Ovary (tissue), 9 donors: ENCODE data around the gene NEBL. TPM values are rescaled to one million over a fixed set of nuclear protein-coding genes. Genes with fewer than 3 reads are reported as not detected.

Experiments used
- DNase-seq, 5 donors: peaks; one replicate each; pipeline ENCODE4 v3.0.0-alpha.2; 2019 to 2020
- H3K27ac ChIP-seq, 2 donors: fragments of 200-600 bp; one replicate each; pipeline versions ENCODE4 v1.5.1 to v1.8.0; 2019 to 2022
- H3K27me3 ChIP-seq: fragments of 200-600 bp; one replicate; pipeline ENCODE4 v1.8.0; 2022
- H3K36me3 ChIP-seq: fragments of 200-600 bp; sonication (generic); one replicate; pipeline ENCODE4 v1.5.1; 2019
- H3K4me1 ChIP-seq: one replicate; pipeline ENCODE4 v1.8.1; 2013; ENCODE audit warnings: mild to moderate bottlenecking, moderate library complexity; ENCODE audit not compliant: insufficient read depth
- H3K4me3 ChIP-seq: fragments of 200-600 bp; sonication (generic); one replicate; pipeline ENCODE4 v1.5.1; 2017
- H3K9me3 ChIP-seq, 2 donors: fragments of 200-600 bp in 1 of 2; sonication (generic) in 1 of 2; one replicate each; pipeline versions ENCODE4 v1.5.1 to v1.8.1; 2013 to 2019; ENCODE audit warnings: mild to moderate bottlenecking in 1 of 2, moderate library complexity in 1 of 2
- EP300 ChIP-seq: sonication (generic); formaldehyde crosslinking; IDR thresholded peaks from one replicate; pipeline ENCODE4 v1.6.1; 2017; ENCODE audit warnings: antibody characterized with exemption
- POLR2A ChIP-seq: fragments of 450-650 bp; IDR thresholded peaks from one replicate; pipeline ENCODE4 v1.6.1; 2017; ENCODE audit warnings: antibody characterized with exemption, mild to moderate bottlenecking, moderate library complexity
- WGBS, 3 donors: extraction: QIAGEN DNeasy Blood & Tissue Kit in 1 of 3; methylation state at CpG; one replicate each; pipeline versions ENCODE4 v1.1.5 to v1.1.7; 2013 to 2017; 5-methylcytosine and 5-hydroxymethylcytosine counted together
- intact Hi-C, 4 donors: fragments of 100-400 bp; cut with DNase I; formaldehyde crosslinking; loops; one replicate each; pipeline versions ENCODE4 v1.11.0 to v1.15.1; 2022 to 2023
- polyA plus RNA-seq, 2 donors: library from polyadenylated mRNA; stranded (reverse); fragments of 200-250 nt in 1 of 2; fragments of 350-450 nt in 1 of 2; fragmentation: Illumina TruSeq in 1 of 2; extraction: RNeasy Lipid Tissue Mini Kit (QIAGEN cat#74804) in 1 of 2; gene quantifications; one replicate each; pipeline ENCODE4 v1.2.3, GENCODE V29; 2013 to 2014
- total RNA-seq, 7 donors: library from RNA; depleted of rRNA in 2 of 7; stranded (reverse); fragments of >200 nt in 2 of 7; fragmentation: NEBNext Ultra II Directional in 3 of 7; extraction: Animal tissue kit (Norgen Biotek cat#: 25700) in 3 of 7; gene quantifications; one replicate each; pipeline versions ENCODE4 v1.1.0 to v1.2.4, GENCODE V29; 2016 to 2023
- TF ChIP-seq, protein P1 (sequence below), 3 donors: fragments of 450-650 bp in 2 of 3; fragments of 200-600 bp in 1 of 3; IDR thresholded peaks; one replicate each; pipeline versions ENCODE4 v1.5.1 to v1.8.0; 2016 to 2022; ENCODE audit warnings: antibody characterized with exemption in 3 of 3, mild to moderate bottlenecking in 1 of 3
- donor health status: DM: no; HTN: no; CAD: no; lungs with moderate emphysema.
- donor health status: DM: no; HTN: no; CAD: no.
- donor health status: Bipolar disorder and iron deficiency.
- donor health status: DM: yes; HTN: yes; CAD: no.
- donor health status: DM: no; HTN: no; CAD: no.
- donor health status: DM: yes; HTN: yes; CAD: no.

The NEBL gene
- total and polyA plus RNA-seq, 9 donors, result 0.83 to 17.9 (median 3.1) TPM

DNA sequence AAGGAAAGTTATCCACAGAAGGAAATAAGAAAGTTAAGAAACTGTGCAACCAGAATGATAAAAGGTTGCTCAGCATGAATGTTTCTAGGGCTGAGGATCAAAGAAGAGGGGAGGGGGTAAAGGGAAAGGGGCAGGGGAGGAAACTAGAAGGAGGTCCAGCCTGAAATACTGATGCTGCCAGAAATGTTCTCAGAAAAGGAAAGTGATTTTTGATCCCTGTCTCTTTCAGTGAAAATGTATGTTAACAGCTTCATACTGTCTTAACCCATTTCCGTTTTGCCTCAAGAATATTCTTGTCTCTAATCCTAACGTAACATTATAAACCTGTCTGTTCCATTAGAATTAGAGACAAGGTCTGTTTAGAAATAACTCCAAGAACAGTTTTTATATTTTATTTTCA lies 49.6 kb downstream of the NEBL start:
- 64 to 65% (median 65%) methylated on average over 2 of the region's 2 CpGs for WGBS, 3 donors
- H3K36me3 ChIP-seq, result no peaks in the 10 kb centered on the region
- H3K27ac ChIP-seq, result no peak overlapping the region
- H3K27me3 ChIP-seq, result no peaks in the 10 kb centered on the region
- no peak overlapping the region for H3K4me3 ChIP-seq
- intact Hi-C loops, result no loop called here
- H3K9me3 ChIP-seq, result no peaks in the 10 kb centered on the region
- H3K4me1 ChIP-seq, result peaks cover 1% of the 10 kb centered on the region
- no peak for TF ChIP-seq EP300
- TF ChIP-seq, protein P1, sequence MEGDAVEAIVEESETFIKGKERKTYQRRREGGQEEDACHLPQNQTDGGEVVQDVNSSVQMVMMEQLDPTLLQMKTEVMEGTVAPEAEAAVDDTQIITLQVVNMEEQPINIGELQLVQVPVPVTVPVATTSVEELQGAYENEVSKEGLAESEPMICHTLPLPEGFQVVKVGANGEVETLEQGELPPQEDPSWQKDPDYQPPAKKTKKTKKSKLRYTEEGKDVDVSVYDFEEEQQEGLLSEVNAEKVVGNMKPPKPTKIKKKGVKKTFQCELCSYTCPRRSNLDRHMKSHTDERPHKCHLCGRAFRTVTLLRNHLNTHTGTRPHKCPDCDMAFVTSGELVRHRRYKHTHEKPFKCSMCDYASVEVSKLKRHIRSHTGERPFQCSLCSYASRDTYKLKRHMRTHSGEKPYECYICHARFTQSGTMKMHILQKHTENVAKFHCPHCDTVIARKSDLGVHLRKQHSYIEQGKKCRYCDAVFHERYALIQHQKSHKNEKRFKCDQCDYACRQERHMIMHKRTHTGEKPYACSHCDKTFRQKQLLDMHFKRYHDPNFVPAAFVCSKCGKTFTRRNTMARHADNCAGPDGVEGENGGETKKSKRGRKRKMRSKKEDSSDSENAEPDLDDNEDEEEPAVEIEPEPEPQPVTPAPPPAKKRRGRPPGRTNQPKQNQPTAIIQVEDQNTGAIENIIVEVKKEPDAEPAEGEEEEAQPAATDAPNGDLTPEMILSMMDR (IDR thresholded peaks at IDR 0.05), result no peak
- DNase-seq, result no peak

DNA sequence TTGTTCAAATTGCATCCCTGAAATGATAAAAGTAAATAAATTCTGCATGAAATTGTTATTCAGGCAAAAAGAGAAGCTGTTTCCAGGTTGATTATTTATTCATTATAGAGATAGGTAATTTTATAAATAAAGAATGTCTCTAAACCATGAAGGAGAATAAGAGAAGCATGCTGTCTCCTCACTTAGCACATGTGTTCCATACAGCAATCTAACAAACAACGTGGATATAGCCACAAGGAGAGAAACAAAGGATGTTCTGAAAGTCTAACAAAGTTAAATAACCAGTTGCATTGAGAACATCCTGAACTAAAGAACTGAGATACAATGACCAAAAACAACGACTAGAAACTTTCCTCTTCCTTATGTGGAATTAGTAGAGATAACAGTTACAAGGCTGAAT lies 50.8 kb downstream of the NEBL start:
- intact Hi-C loops, result no loop called here

DNA sequence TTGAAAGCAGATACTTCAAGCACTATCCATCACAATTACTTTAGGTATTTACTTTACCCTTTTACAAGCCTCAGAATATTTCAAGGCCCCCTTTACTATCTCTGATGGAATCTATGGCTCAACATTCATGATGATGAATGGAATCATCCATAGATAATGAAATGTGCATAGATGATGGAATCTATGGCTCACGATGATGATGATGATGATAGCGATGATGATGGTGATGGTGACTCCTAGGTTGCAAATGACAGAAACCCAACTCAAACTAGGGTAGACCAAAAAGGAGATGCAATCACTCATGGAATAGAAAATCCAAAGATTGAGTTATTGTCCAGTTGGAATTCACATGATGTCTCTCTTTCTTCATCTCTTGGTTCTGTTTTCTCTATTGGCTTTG lies 55.7 kb downstream of the NEBL start:
- Histone ChIP-seq H3K4me1 (peaks cover 1% of the 10 kb centered on the region), H3K4me3 (no peak overlapping the region), H3K27ac (no peak overlapping the region), H3K27me3 (no peaks in the 10 kb centered on the region), H3K36me3 (no peaks in the 10 kb centered on the region), H3K9me3 (no peaks in the 10 kb centered on the region)
- TF ChIP-seq POLR2A (no peak), EP300 (no peak)
- TF ChIP-seq, protein P1 (IDR thresholded peaks at IDR 0.05), result no peak
- no peak for DNase-seq
- intact Hi-C loops, result no loop called here
- WGBS, 3 donors, result 94 to 97% (median 96%) methylated on average over 2 of the region's 2 CpGs

More for the DNA sequence above, 50.8 kb downstream of the NEBL start:
- H3K27ac ChIP-seq, result no peak overlapping the region
- H3K4me1 ChIP-seq, result peaks cover 1% of the 10 kb centered on the region
- DNase-seq, result no peak
- H3K4me3 ChIP-seq, result no peak overlapping the region
- H3K27me3 ChIP-seq, result no peaks in the 10 kb centered on the region
- TF ChIP-seq, protein P1 (IDR thresholded peaks at IDR 0.05), result no peak
- TF ChIP-seq EP300 (no peak), POLR2A (no peak)
- H3K36me3 ChIP-seq, result no peaks in the 10 kb centered on the region
- H3K9me3 ChIP-seq, result no peaks in the 10 kb centered on the region
- WGBS, 3 donors, result 8 to 29% (median 15%) methylated on average over 2 of the region's 2 CpGs

DNA sequence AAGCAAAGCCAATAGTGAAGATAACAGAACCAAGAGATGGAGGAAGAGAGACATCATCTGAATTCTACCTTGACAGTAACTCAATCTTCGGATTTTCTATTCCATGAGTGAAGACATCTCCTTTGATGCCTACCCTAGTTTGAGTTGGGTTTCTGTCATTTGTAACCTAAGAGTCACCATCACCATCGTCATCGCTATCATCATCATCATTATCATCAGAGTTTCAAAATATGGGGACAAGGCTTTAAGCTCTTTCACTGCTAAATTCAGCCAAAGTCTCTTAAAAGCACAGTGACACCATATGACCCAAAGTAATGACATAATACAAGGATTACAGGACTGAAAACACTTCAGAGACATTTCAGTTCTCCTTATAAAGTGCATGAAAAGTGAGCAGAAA lies 57.2 kb downstream of the NEBL start:
- WGBS, 3 donors, result 93 to 98% (median 95%) methylated on average over 3 of the region's 3 CpGs
- intact Hi-C loops, result no loop called here
- no peaks in the 10 kb centered on the region for H3K9me3 ChIP-seq
- H3K4me1 ChIP-seq, result peaks cover 3% of the 10 kb centered on the region
- no peaks in the 10 kb centered on the region for H3K36me3 ChIP-seq
- H3K27ac ChIP-seq, result no peak overlapping the region
- no peaks in the 10 kb centered on the region for H3K27me3 ChIP-seq
- TF ChIP-seq, protein P1 (IDR thresholded peaks at IDR 0.05), result no peak
- TF ChIP-seq POLR2A (no peak), EP300 (no peak)
- no peak overlapping the region for H3K4me3 ChIP-seq
- DNase-seq, result no peak

GRCh38 chr10:20839141-20839540 lies 58.0 kb downstream of the NEBL start:
- Histone ChIP-seq H3K27me3 (no peaks in the 10 kb centered on the region), H3K27ac (no peak overlapping the region), H3K36me3 (no peaks in the 10 kb centered on the region), H3K4me1 (peaks cover 3% of the 10 kb centered on the region), H3K4me3 (no peak overlapping the region), H3K9me3 (no peaks in the 10 kb centered on the region)
- DNase-seq, result no peak
- WGBS, 3 donors, result 88 to 93% (median 93%) methylated on average over 4 of the region's 4 CpGs
- TF ChIP-seq, protein P1 (IDR thresholded peaks at IDR 0.05), result no peak
- TF ChIP-seq POLR2A, result no peak
- TF ChIP-seq EP300, result no peak
- intact Hi-C loops, result no loop called here
